TTC549 (cell line): ENCODE results near the gene CCDC85B.

Experiments used
- FAIRE-seq: peaks from 2 replicates; lab custom pipeline; 2012; peaks lifted over from hg19 to GRCh38; lab: Jason Lieb, UNC

CCDC85B gene

GRCh38 chr11:65869643-65870306 is 20.7 kb upstream of the CCDC85B start:
- FAIRE-seq = no peak

GRCh38 chr11:65870307-65870658 is 20.2 kb upstream of the CCDC85B start:
- FAIRE-seq = no peak

DNA sequence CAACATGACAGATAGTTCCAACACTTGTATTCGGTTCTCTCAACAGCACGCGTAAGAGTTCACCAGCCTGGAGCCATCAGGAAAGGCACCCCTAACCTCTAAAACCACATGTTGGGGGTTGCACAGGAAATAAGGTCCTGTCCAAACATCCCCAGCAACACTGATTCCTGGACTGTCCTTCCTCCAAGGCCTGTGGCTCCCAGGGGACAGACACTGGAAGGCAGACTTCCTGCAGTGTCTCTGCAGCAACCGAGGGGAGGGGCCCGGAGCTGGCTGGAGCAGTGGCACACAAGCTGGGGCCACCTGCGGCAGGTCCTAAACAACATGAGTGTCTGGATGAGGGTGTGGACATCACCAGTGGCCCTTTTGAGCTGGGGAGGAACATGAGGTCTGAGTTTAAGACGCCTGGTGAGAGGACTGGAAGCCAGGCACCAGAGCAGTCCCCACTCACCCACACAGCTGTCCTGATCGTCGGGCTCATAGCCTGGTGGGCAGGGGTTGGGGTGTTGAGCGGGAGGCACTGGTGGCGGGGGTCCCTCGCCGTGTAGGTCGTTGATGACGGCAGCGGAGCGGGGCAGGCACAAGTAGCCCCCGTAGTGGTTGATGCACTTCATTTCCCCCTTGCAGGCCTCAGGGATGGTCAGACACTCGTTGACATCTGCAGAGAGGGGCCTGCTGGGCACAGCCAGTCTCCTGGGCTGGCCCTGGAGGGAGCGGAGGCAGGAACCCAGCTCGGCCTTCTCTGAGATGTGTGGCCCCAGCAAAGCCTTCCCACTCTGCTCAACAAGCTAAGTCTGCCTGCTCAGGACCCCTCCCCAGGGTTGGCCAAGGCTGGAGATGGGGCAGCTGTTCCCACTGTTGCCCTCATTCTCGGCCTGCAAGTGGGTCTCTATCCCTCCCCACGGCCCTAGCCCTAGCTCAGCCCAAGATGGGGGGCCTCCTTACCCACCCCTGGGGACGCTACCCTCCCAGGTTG is 19.5 kb upstream of the CCDC85B start:
- no peak for FAIRE-seq

DNA sequence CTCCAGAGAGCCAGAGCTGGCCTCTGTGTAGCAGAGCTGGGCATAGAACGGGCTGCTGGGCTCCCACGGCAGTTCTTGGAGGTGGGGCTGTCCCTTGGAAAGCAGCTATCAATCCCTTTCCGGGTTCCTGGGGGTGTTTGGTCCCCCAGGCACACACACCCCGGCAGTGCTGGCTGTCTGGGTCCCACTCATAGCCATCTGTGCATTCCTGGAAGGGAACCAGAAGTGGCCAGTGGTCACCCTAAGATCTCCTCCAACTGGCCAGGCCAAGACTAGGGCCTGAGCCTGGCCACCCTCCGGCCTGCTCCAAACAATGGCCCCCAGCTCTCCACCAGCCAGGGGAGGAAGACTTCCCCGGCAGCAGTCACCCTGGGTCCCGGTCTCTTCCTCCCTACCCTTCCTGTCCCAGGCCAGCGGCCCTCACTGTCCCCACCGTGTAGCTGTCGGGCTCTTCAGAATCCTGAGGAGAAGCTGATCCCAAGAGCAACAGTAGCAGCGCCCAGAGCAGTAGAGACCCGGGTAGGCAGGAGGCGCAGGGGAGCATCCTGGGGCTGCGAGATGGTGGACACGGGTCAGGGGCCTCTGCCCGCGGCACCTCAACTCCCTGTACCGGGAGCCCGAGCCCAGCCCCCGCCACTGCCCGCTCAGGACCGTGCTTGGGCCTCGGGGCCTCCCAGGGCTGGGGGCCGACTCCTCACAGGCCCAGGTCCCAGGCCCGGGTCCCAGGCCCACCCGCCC is 18.5 kb upstream of the CCDC85B start:
- FAIRE-seq = no peak

- no peak for FAIRE-seq
Observed at GRCh38 chr11:65872586-65873317, 17.7 kb upstream of the CCDC85B start, which contains the start of gene EFEMP2. TSS of gene EFEMP2 (minus strand) at chr11:65872800. CDS start at chr11:65872354, 446 bp downstream.

DNA sequence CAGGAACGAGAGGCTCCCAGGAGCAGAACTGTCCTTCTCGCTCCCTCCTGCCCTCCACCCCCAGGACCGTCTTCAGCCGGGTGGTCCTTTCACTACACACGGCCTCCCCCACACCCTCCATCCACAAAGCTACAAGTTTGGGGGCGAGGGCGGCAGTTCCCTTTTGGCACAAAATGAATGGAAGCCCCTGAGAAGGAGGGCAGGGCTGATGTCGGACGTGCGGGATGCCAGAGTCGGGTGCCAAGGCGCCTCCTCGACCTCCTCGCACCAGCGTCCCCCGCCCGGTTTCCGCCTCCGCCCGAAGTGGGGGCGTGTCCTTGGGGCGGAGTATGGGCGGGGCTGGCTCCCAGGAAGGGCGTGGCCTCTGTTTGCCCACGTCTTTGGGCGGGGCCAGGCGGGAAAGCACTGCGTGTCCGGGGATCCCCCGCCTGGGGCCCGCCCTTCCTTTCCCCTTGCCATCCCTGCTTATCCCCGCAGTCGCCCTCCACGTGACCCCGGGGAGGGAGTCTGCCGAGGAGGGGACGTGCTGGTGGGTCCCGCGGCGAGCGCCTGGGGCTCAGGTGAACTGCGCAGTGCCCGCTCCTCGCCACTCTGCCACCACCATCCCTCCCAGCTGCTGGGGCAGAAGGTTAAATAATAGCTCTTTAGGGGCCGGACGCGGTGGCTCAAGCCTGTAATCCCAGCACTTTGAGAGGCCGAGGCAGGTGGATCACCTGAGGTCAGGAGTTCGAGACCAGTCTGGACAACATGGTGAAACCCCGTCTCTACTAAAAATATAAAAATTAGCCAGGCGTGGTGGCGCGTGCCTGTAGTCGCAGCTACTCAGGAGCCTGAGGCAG is 16.9 kb upstream of the CCDC85B start:
- FAIRE-seq = peak; percentile 9

DNA sequence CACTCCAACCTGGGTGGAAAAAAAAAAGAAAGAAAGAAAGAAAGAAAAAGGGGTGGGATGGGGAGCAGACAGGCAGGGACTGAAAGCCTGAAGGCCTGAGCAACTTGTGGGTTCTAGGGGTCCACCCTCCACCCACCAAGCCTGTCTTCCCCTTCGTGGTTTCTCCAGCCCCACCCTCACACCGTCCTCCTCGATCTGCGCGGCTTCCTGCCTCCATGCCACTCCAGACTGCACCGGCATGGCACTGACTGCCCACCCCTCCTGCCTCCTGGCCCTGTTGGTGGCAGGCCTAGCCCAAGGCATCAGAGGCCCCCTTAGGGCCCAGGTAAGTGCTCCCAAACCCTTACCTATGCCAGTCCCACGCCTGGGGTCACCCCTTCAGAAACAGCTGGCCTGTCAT is 10.9 kb upstream of the CCDC85B start, which contains the start of gene CTSW:
CTSW (plus strand) TSS at position 221 of the 400 bp plus-strand sequence; CDS start at position 239, 18 bp downstream.
- FAIRE-seq = no peak

DNA sequence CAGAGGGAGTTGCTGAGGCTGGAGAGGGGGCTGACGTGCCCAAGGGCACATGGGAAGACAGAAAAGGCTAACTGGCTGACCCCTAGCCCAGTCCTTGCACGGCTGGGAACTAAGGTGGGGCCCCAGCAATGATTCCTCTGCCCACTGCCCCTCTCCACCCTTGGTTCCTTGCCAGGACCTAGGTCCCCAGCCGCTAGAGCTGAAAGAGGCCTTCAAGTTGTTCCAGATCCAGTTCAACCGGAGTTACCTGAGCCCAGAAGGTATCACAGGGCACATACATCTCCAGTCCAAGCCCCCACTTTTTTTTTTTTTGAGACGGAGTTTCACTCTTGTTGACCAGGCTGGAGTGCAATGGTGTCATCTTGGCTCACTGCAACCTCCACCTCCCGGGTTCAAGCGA is 10.4 kb upstream of the CCDC85B start:
- FAIRE-seq = no peak

- no peak for FAIRE-seq
Observed at GRCh38 chr11:65880844-65881421, 9.5 kb upstream of the CCDC85B start.

DNA sequence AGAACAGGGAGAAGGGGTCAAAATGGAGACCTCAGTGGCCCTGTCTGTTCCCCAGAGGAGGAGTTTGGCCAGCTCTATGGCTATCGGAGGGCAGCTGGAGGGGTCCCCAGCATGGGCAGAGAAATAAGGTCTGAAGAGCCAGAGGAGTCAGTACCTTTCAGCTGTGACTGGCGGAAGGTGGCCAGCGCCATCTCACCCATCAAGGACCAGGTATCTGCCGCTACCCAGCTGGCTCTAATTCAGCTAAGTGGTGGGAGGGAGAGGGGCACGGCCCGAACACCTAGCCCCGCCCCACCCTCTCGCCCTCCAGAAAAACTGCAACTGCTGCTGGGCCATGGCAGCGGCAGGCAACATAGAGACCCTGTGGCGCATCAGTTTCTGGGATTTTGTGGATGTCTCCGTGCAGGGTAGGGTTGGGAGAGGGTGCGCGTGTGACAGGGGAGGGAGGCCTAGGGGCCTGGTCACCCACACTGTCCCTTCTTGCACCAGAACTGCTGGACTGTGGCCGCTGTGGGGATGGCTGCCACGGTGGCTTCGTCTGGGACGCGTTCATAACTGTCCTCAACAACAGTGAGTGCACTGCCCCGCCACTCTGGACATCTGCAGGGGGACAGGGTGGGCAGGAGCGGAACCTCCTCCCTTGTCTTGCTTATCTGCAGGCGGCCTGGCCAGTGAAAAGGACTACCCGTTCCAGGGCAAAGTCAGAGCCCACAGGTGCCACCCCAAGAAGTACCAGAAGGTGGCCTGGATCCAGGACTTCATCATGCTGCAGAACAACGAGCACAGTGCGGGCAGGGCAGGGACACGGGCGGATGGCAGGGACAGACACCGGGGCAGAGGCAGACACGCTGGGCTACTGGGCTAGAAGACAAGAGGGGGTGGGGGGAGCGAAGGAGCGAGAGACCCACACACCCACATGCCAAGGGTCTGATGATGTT is 8.1 kb upstream of the CCDC85B start:
- FAIRE-seq = no peak

- FAIRE-seq = no peak
Observed at GRCh38 chr11:65883058-65883761, 7.3 kb upstream of the CCDC85B start.

- no peak for FAIRE-seq
Observed at GRCh38 chr11:65883786-65884715, 6.4 kb upstream of the CCDC85B start.

- FAIRE-seq = no peak
Observed at GRCh38 chr11:65884716-65885092, 5.8 kb upstream of the CCDC85B start.

GRCh38 chr11:65885231-65885630 is 5.2 kb upstream of the CCDC85B start:
- no peak for FAIRE-seq

GRCh38 chr11:65885808-65886536 is 4.5 kb upstream of the CCDC85B start:
- FAIRE-seq = no peak

GRCh38 chr11:65886826-65887722 is 3.4 kb upstream of the CCDC85B start:
- no peak for FAIRE-seq
